ENCODE measurements around the gene RXFP4.
A peak's percentile ranks its signal among the peaks of the same experiment; 100 is the strongest.
"Not testable (repeated sequence)": the region's sequence is repeated elsewhere in the genome, so short reads cannot be mapped to it uniquely, and the experiment has no call there.

RXFP4 gene

DNA sequence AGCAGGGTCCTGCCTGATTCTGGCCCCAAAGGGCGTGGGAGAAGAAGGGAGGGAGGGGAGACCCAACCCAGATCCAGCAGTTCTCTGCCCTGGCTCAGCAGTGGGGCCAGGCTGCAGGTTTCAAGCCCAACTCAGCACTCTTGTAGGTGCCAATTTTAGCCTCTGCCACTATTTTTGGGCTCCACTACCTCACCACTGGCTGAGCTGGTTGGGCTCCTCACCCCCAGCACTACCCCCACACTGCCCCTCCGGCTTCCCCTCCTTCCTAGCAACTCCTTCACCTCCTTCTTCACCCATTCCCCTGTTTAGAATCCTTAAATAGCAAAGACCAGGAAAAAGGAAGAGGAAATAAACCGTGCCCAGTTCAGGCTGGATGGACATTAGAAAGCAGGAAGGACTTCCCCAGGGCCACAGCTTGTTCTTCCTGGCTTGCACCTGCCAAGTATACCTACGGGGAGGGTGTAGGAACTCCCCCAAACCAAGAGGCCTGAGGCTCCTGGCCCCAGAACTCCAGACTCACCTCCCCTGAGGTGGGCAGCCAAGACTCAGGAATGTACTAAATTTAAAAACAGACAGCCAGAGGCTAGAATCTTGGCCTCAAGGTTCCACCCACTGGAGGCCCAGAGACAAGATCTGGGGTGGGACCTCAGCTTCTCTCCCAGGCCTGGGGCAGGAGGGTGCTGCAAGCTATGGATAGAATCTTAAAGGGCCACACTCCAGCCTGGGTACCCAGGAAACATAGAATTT lies 38.3 kb downstream of the RXFP4 start:
- DNase-seq = no peak

DNA sequence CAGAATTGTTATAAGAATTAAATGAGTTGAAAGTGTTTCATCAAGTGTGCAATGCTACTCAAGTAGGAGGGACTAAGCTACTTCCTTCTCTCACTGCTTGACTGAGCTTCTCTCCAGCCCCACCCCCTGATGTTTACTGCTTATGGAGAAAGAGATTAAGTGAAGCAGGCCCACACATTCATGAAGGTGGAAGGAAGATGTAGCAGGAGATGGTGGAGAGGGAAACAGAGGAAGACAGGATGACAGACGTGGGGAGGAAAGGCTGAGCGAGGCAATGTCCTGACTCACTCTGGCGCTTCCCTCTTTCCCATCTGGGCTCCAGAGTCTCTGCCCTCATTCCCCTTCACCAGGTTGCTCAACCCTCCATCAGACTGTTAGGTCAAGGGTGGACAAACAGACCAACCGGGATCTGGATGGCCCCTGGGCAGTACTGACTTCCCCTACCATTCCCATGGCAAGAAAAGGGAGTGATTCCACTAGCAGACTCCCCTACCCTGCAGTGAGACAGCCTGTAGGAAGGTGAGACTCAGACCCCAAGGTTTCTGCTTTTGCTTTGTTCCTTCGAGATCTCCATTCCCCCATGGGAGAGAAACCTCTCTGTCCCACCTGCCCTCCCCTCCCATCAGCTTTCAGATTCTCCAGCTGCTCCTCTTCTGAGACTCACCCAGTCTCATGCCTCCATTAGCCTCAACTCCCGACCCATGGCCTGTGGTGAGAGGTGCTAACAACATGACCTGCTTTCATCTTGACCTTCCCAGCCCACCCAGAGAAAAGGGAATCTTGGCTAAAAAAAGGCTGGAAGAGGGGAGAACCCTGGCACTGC lies 40.0 kb downstream of the RXFP4 start:
- no peak for DNase-seq

DNA sequence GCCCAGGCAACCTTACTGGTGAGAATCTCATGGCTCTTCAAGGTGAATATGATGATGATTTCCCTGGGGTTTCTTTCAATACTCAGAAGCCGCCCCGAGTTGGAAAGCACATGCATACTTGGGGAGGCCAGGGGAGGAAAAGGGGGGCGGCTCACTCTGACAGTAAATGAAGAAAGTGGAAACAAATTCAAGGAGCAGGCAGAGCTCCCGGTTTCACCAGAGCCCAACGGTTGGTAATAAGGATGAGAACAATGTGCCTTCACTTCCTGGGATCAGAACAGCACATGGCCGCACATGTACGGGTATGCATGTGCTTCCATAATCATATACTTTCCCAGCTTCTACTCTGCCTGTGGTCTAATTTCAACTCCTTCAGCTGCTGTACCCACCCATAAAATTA lies 40.7 kb downstream of the RXFP4 start:
- no peak for DNase-seq

DNA sequence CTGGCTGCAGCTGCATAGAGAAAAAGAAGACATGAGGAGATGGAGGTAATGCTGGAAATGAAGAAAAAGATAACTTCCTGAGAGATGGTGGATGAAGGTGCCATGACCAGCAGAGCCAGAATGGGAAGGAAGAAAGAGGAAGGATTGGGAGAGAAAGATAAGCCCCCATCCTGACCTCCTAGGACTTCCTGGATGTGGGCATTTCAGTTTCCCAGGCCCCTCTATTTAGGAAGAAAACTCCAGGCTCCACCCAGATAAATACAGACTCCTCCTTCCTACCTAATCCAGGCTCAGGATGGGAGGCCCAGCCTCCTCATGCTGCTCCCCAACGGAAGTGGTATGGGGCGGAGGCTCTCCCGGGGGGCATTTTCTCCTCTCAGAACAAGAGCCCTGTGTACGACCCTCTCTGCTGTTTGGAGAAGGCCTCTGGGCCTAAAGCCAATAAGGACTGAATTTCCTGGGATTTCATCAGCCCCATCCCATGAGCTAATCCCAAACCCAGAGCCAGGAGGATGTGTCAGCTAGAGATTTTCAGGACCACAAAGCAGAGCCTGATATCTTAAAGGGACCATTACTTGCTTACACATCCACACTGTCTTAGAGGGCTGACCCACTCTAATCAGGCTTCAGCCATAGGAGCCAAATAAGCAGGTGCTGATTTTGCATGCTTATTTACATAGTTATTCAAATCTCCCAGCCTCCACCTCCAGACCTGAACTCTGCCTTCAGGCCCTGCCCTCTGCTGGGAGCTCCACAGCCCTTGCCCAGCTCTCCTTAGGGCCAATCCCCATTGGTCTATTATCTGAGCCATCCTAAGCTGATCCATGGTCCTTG lies 42.0 kb downstream of the RXFP4 start:
- peak; percentile 57 for DNase-seq

DNA sequence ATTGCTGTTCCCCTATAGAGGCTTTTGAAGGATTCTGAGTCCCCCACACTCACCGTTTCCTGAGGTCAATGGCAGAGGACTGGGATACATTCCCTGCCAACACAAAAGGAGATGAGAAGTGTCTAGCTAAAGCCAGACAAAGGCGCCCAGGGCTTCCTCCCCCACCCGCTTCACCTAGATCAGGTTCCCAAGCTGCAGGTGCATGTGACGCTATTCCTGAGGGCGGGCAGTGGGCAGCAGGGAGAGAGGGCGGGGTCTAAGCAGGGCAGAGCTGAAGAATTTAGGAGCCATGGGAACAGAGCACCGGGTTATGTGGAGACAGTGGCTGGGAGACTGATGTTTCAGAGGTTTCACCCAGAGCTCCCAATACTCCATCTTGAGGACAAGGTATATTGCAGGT lies 42.9 kb downstream of the RXFP4 start:
- peak; percentile 84 for DNase-seq

GRCh38 chr1:155984903-155985645 lies 43.6 kb downstream of the RXFP4 start:
- not testable (repeated sequence) for DNase-seq

DNA sequence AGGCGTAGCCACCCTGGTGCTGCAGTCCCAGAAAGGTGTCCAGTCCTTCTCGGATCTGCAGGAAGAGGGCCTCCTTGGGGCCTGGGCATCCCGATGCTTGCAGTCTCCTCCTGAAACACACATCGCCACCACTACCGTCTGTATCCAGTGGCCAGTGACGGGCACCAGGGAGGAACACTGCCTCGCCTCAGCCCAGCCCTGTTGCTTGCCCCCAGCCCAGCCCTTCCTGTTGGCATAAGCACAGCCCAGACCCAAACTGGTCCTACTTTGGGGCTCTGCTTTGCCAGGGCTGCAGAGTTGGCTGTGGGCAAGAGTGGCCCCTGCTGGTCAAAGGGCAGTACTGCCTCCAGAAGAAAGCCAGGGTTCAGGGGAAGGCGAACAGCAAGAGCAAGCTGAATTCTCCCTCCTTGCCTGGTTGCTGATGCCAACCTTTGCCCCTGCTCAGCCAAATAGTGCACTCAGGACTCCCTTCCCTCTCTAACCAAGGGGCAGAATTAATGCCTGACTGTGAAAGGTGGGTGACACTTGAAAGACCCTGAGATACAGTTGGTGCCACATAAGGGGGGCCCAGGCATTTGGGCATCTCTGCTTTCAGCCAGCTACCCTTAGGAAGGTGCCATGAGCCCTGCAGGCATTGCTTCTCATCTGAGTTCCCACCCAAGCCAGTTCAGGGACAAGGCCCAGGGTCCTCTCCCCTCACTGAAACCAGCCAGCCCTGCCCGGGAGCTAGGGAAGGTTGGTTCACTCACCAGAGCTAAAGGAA lies 48.0 kb downstream of the RXFP4 start:
- peak; percentile 53 for DNase-seq

DNA sequence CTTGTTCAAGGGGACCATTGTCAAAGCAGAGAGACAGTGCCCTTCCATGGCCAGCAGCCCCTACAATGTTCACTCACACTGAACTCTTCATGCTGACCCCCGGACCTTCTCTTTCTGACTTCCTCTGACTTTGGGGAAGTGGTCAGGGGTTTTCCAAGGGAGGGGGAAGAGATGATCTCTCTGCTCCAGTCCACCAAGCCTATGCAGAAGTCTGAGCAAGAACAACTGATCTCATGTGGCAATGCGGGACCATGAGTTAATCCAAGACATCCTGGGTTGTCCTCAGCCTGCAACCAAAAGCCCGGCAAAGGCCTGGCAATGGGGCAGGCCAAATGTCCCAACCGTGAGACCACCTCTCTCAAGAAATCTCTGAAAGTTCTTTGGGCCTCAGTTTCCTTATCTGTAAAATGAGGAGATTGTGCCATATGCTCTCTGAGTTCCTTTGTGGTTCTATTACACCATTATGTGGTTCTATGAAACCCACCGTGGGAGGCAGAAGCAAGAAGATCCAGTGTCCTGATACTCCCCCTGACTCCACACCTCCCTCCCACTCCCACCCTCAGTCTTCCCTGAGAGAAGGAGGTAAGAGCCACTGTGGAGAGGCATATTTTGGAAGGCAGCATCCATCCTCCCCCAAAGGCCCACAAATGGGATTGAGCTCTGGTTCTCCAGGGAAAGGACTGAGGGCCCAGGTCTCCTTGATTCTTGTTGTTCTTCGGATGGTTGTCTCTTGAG lies 48.7 kb downstream of the RXFP4 start:
- DNase-seq = no peak
